ENCODE data around the gene PRMT1.

DNA sequence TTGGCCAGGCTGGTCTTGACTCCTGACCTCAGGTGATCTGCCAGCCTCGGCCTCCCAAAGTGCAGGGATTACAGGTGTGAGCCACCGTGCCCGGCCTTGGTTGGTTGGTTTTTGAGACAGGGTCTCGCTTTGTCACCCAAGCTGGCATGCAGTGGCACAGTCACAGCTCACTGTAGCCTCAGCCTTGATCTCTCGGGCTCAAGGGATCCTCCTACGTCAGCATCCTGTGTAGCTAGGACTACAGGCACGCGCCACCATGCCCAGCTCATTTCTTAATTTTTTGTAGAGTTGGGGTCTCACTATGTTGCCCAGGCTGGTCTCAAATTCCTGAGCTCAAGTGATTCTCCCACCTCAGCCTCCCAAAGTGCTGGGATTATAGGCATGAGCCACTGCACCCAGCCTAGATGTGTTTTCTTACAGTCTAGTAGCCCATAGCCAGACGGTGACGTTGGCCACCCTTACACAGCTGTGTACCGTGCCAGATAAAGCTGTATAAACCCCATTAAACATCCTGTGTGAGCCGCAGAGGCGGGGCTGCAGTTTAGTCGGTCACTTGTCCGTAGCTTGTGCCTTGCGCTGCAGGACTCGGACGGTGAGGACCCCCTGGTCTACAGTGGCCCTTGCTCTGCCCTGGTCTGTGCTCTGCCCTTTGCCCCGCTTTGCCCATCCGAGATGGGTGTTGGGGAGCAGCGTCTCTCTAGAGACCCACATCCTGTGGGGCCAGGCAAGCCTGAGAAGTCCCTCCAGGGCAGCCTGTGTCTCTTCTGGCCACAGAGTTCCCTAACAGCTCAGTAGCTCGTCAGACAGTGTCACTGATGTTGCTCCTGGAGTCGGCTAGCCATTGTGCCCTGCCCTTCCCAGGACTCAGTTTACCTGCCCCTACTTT lies 21.3 kb upstream of the PRMT1 start:
- TF ChIP-seq, protein P1, sequence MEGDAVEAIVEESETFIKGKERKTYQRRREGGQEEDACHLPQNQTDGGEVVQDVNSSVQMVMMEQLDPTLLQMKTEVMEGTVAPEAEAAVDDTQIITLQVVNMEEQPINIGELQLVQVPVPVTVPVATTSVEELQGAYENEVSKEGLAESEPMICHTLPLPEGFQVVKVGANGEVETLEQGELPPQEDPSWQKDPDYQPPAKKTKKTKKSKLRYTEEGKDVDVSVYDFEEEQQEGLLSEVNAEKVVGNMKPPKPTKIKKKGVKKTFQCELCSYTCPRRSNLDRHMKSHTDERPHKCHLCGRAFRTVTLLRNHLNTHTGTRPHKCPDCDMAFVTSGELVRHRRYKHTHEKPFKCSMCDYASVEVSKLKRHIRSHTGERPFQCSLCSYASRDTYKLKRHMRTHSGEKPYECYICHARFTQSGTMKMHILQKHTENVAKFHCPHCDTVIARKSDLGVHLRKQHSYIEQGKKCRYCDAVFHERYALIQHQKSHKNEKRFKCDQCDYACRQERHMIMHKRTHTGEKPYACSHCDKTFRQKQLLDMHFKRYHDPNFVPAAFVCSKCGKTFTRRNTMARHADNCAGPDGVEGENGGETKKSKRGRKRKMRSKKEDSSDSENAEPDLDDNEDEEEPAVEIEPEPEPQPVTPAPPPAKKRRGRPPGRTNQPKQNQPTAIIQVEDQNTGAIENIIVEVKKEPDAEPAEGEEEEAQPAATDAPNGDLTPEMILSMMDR (IDR thresholded peaks at IDR 0.05): no peak
- TF ChIP-seq POLR2A (IDR thresholded peaks at IDR 0.05): no peak
